PC-3 (cell line): ENCODE measurements around the gene ANKH. TPM values are rescaled to one million over a fixed set of nuclear protein-coding genes. Genes with fewer than 3 reads are reported as not detected.

Experiments used
- ATAC-seq: fragments of 200-7000 bp; cut with Tn5 transposase; 2 replicates; pipeline ENCODE4 v1.9.1; 2020; ENCODE audit warnings: mild to moderate bottlenecking, moderate library complexity
- BruUV-seq: library from RNA; stranded (reverse); fragments of 400-500 nt; replicated peaks from 2 replicates; lab custom pipeline; 2021; lab: Mats Ljungman, UMichigan
- CTCF ChIA-PET: fragments of 300-600 bp; sonication (Branson Sonifier 250); formaldehyde crosslinking; loops from one replicate; lab custom pipeline; 2022; ENCODE audit warnings: antibody characterized with exemption; lab: Charles Lee
- POLR2A ChIA-PET: fragments of 300-600 bp; sonication (Branson Sonifier 250); formaldehyde crosslinking; loops from one replicate; lab custom pipeline; 2022; ENCODE audit warnings: antibody characterized with exemption; ENCODE audit not compliant: unreplicated experiment; lab: Charles Lee
- DNase-seq: peaks from one replicate; pipeline ENCODE4 v3.0.0-alpha.2; 2015
- H2AFZ ChIP-seq: fragments of 300-600 bp; sonication (generic); 2 replicates; pipeline ENCODE4 v1.6.0; 2016; ENCODE audit warnings: antibody characterized with exemption, low read length
- H3F3A ChIP-seq: fragments of 300-600 bp; sonication (generic); one replicate; pipeline ENCODE4 v1.6.0; 2017; ENCODE audit warnings: antibody characterized with exemption, low read length, control low read depth, mild to moderate bottlenecking; ENCODE audit not compliant: unreplicated experiment
- H3K27ac ChIP-seq: fragments of 300-600 bp; sonication (generic); 2 replicates; pipeline ENCODE4 v1.5.1; 2016; ENCODE audit warnings: mild to moderate bottlenecking, low read length
- H3K27me3 ChIP-seq: fragments of 300-600 bp; sonication (generic); 2 replicates; pipeline ENCODE4 v1.6.1; 2016; ENCODE audit warnings: low read length, mixed read lengths
- H3K36me3 ChIP-seq: fragments of 300-600 bp; sonication (generic); 2 replicates; pipeline ENCODE4 v1.6.1; 2016; ENCODE audit warnings: low read depth, mixed run types, low read length, mixed read lengths
- H3K4me1 ChIP-seq: fragments of 300-600 bp; sonication (generic); 2 replicates; pipeline ENCODE4 v1.5.1; 2016; ENCODE audit warnings: low read length; ENCODE audit not compliant: insufficient read depth
- H3K4me2 ChIP-seq: fragments of 300-600 bp; sonication (generic); 2 replicates; pipeline ENCODE4 v1.6.0; 2016; ENCODE audit warnings: low read length
- H3K4me3 ChIP-seq: fragments of 300-600 bp; sonication (generic); 2 replicates; pipeline ENCODE4 v1.5.1; 2016; ENCODE audit warnings: mild to moderate bottlenecking, low read length, mixed read lengths
- H3K79me2 ChIP-seq: fragments of 300-600 bp; sonication (generic); 2 replicates; pipeline ENCODE4 v1.6.1; 2017; ENCODE audit warnings: low read length, mixed read lengths
- H3K9ac ChIP-seq: fragments of 300-600 bp; sonication (generic); 2 replicates; pipeline ENCODE4 v1.6.0; 2016; ENCODE audit warnings: mild to moderate bottlenecking, low read length
- H3K9me2 ChIP-seq: fragments of 300-600 bp; sonication (generic); replicated peaks from 2 replicates; pipeline ENCODE4 v1.6.1; 2016; ENCODE audit warnings: mixed run types, low read length, mixed read lengths
- H3K9me3 ChIP-seq: fragments of 300-600 bp; sonication (generic); 2 replicates; pipeline ENCODE4 v1.6.1; 2016; ENCODE audit warnings: low read length, mixed read lengths
- H4K20me1 ChIP-seq: fragments of 300-600 bp; sonication (generic); 2 replicates; pipeline ENCODE4 v1.6.1; 2016; ENCODE audit warnings: low read length, mixed read lengths
- EZH2 ChIP-seq: fragments of 300-600 bp; sonication (generic); IDR thresholded peaks from one replicate; pipeline ENCODE4 v1.6.1; 2017; ENCODE audit warnings: antibody characterized with exemption, mild to moderate bottlenecking, low read length; ENCODE audit not compliant: unreplicated experiment
- EZH2phosphoT487 ChIP-seq: fragments of 300-600 bp; sonication (generic); IDR thresholded peaks from 2 replicates; pipeline ENCODE4 v1.6.1; 2018; ENCODE audit warnings: mild to moderate bottlenecking, antibody characterized with exemption, low read length, borderline replicate concordance
- intact Hi-C: fragments of 100-400 bp; cut with micrococcal nuclease; formaldehyde crosslinking; loops from 2 replicates; pipeline ENCODE4 v1.9.0; 2023
- total RNA-seq: library from RNA; depleted of rRNA; stranded (reverse); fragments of >200 nt; gene quantifications from 2 replicates; pipeline ENCODE4 v1.2.3, GENCODE V29; 2014
- TF ChIP-seq, protein P1 (sequence below): fragments of 300-600 bp; sonication (generic); conservative IDR thresholded peaks from 2 replicates; pipeline ENCODE4 v1.5.1; 2017; ENCODE audit warnings: antibody characterized with exemption, low read depth, mild to moderate bottlenecking, low read length

ANKH gene
- total RNA-seq, 1 experiment from 2014 or later: 11.6 TPM

DNA sequence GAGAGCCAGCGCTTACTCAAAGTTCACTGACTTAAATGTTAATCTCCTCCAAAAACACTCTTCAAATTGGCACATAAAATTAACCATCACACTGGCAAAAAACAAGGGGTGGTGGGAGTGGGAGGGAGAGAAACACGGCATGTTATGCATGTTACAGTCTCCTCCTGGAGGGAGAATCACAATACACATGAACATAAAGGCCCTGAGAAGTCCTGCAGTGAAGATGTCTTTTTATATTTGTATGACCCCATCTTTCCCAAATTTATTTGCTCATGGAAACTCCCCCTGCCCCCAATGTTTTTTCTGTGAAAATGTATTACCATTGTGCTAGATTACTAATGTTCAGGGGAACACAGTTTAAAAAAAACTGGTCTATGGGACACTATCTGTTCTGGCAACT is 37.8 kb upstream of the ANKH start:
- Histone ChIP-seq H3K9me3 (no peaks in the 10 kb centered on the region), H3K79me2 (no peaks in the 10 kb centered on the region), H3K4me3 (no peak overlapping the region), H3F3A (no peaks in the 10 kb centered on the region), H3K27ac (no peak overlapping the region), H3K9me2 (no peaks in the 10 kb centered on the region), H3K36me3 (no peaks in the 10 kb centered on the region), H3K4me2 (no peak overlapping the region), H3K9ac (no peak overlapping the region), H3K27me3 (no peaks in the 10 kb centered on the region), H2AFZ (no peak overlapping the region), H4K20me1 (no peaks in the 10 kb centered on the region), H3K4me1 (peaks cover 2% of the 10 kb centered on the region)
- ChIA-PET CTCF (no interaction called here), POLR2A (no interaction called here)
- DNase-seq (no peak), ATAC-seq (no peak)
- no TSS peak for BruUV-seq
- intact Hi-C loops: no loop called here
- TF ChIP-seq, protein P1, sequence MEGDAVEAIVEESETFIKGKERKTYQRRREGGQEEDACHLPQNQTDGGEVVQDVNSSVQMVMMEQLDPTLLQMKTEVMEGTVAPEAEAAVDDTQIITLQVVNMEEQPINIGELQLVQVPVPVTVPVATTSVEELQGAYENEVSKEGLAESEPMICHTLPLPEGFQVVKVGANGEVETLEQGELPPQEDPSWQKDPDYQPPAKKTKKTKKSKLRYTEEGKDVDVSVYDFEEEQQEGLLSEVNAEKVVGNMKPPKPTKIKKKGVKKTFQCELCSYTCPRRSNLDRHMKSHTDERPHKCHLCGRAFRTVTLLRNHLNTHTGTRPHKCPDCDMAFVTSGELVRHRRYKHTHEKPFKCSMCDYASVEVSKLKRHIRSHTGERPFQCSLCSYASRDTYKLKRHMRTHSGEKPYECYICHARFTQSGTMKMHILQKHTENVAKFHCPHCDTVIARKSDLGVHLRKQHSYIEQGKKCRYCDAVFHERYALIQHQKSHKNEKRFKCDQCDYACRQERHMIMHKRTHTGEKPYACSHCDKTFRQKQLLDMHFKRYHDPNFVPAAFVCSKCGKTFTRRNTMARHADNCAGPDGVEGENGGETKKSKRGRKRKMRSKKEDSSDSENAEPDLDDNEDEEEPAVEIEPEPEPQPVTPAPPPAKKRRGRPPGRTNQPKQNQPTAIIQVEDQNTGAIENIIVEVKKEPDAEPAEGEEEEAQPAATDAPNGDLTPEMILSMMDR: no peak
- TF ChIP-seq EZH2 (no peak), EZH2phosphoT487 (no peak)

DNA sequence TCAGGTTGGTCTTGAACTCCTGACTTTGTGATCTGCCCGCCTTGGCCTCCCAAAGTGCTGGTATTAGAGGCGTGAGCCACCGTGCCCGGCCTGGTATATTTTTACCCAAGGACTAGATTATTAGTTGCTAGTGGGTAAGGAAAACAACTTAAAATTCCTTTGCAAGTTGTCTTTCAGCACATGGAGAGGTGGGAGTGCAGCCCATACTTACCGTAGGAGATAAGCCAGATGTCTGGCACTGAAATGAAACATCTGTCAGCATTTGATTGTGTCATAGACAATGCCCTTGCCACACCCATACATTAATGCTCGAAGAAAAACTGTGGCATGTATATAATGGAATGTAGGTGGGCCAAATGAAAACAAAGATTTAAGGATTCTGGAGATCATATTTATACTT is 36.6 kb upstream of the ANKH start:
- no peak overlapping the region for H2AFZ ChIP-seq
- no peak overlapping the region for H3K27ac ChIP-seq
- TF ChIP-seq EZH2phosphoT487 (no peak), EZH2 (no peak)
- TF ChIP-seq, protein P1: no peak
- no peaks in the 10 kb centered on the region for H3K36me3 ChIP-seq
- DNase-seq: peak; percentile 36
- no peaks in the 10 kb centered on the region for H3K9me2 ChIP-seq
- no peaks in the 10 kb centered on the region for H3K9me3 ChIP-seq
- intact Hi-C loops: no loop called here
- no peaks in the 10 kb centered on the region for H3F3A ChIP-seq
- no peak overlapping the region for H3K4me2 ChIP-seq
- H3K4me1 ChIP-seq: no peaks in the 10 kb centered on the region
- no peak overlapping the region for H3K9ac ChIP-seq
- H3K4me3 ChIP-seq: no peak overlapping the region
- no TSS peak for BruUV-seq
- no peak for ATAC-seq
- ChIA-PET POLR2A (no interaction called here), CTCF (no interaction called here)
- no peaks in the 10 kb centered on the region for H3K27me3 ChIP-seq
- H4K20me1 ChIP-seq: no peaks in the 10 kb centered on the region
- no peaks in the 10 kb centered on the region for H3K79me2 ChIP-seq

- intact Hi-C loops: no loop called here
- ChIA-PET CTCF (no interaction called here), POLR2A (no interaction called here)
- H3K27me3 ChIP-seq: no peaks in the 10 kb centered on the region
- no peaks in the 10 kb centered on the region for H3K9me2 ChIP-seq
- no TSS peak for BruUV-seq
- H3K4me1 ChIP-seq: no peaks in the 10 kb centered on the region
- no peaks in the 10 kb centered on the region for H3K36me3 ChIP-seq
- H3K9ac ChIP-seq: no peak overlapping the region
- no peak overlapping the region for H2AFZ ChIP-seq
- H4K20me1 ChIP-seq: no peaks in the 10 kb centered on the region
- ATAC-seq (no peak), DNase-seq (no peak)
- no peak overlapping the region for H3K27ac ChIP-seq
- TF ChIP-seq, protein P1: no peak
- TF ChIP-seq EZH2 (no peak), EZH2phosphoT487 (no peak)
- H3K9me3 ChIP-seq: no peaks in the 10 kb centered on the region
- H3F3A ChIP-seq: no peaks in the 10 kb centered on the region
- no peak overlapping the region for H3K4me3 ChIP-seq
- no peaks in the 10 kb centered on the region for H3K79me2 ChIP-seq
- no peak overlapping the region for H3K4me2 ChIP-seq
Observed at GRCh38 chr5:14906628-14907027, 35.0 kb upstream of the ANKH start.
